RWPE2 (cell line): ENCODE measurements around the gene ZNF486.
A peak's percentile ranks its signal among the peaks of the same experiment; 100 is the strongest.
"Not testable (repeated sequence)": the region's sequence is repeated elsewhere in the genome, so short reads cannot be mapped to it uniquely, and the experiment has no call there.

Experiments used
- ATAC-seq: fragments of 200-7000 bp; cut with Tn5 transposase; 3 replicates; pipeline ENCODE4 v1.9.1; 2021; ENCODE audit warnings: low read depth
- DNase-seq: peaks from one replicate; pipeline ENCODE4 v3.0.0-alpha.2; 2020; ENCODE audit warnings: low spot score
- H3K27ac ChIP-seq: fragments of 450-650 bp; 2 replicates; pipeline ENCODE4 v1.5.1; 2017; ENCODE audit warnings: mild to moderate bottlenecking; ENCODE audit not compliant: poor library complexity, severe bottlenecking
- H3K27me3 ChIP-seq: fragments of 250-450 bp; sonication (Bioruptor Pico); 2 replicates; pipeline ENCODE4 v1.5.1; 2021; ENCODE audit warnings: mild to moderate bottlenecking, moderate library complexity; ENCODE audit not compliant: insufficient read depth, poor library complexity, severe bottlenecking
- H3K36me3 ChIP-seq: fragments of 250-450 bp; sonication (Bioruptor Pico); 2 replicates; pipeline ENCODE4 v1.5.1; 2020; ENCODE audit warnings: low read depth, mild to moderate bottlenecking, moderate library complexity
- H3K4me1 ChIP-seq: fragments of 250-450 bp; sonication (Bioruptor Pico); 2 replicates; pipeline ENCODE4 v1.5.1; 2021; ENCODE audit warnings: mild to moderate bottlenecking, moderate library complexity; ENCODE audit not compliant: insufficient read depth, poor library complexity, severe bottlenecking
- H3K4me3 ChIP-seq: fragments of 250-450 bp; sonication (Bioruptor Pico); 2 replicates; pipeline ENCODE4 v1.5.1; 2021; ENCODE audit warnings: mild to moderate bottlenecking, moderate library complexity; ENCODE audit not compliant: severe bottlenecking
- H3K9me3 ChIP-seq: fragments of 250-450 bp; sonication (Bioruptor Pico); 2 replicates; pipeline ENCODE4 v1.5.1; 2021; ENCODE audit warnings: mild to moderate bottlenecking, moderate library complexity; ENCODE audit not compliant: severe bottlenecking
- CTCF ChIP-seq: fragments of 450-650 bp; IDR thresholded peaks from one replicate; pipeline ENCODE4 v1.5.1; 2017; ENCODE audit warnings: mild to moderate bottlenecking, moderate library complexity; ENCODE audit not compliant: poor library complexity, severe bottlenecking

ZNF486 gene

DNA sequence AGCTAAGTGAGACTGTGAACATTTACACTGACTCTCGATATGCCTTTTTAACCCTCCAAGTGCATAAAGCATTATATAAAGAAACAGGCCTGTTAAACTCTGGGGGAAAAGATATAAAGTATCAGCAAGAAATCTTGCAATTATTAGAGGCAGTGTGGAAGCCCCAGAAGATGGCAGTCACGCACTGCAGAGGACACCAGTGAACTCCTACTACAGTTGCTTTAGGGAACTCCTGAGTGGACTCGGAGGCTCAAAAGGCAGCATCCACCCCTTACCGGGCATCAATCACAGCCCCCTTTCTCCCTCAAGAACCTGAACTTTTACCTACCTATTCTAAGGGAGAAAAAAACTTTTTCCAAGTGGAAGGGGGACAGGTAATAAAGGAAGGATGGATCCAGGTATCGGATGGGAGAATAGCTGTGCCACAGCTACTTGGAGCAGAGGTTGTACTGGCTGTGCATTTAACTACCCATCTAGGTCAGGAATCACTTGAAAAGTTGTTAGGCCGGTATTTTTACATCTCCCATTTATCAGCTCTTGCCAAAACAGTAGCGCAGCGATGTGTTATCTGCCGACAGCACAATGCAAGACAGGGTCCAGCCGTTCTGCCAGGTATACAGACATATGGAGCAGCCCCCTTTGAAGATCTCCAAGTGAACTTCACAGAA, 80.1 kb downstream of the ZNF486 start:
- H3K9me3 ChIP-seq: peaks cover 1% of the 10 kb centered on the region
- no peak for ATAC-seq
- DNase-seq: no peak
- no peak overlapping the region for H3K4me3 ChIP-seq
- peak; percentile 31 for TF ChIP-seq CTCF
- H3K27ac ChIP-seq: no peak overlapping the region
- no peaks in the 10 kb centered on the region for H3K4me1 ChIP-seq
- no peaks in the 10 kb centered on the region for H3K27me3 ChIP-seq
- no peaks in the 10 kb centered on the region for H3K36me3 ChIP-seq

GRCh38 chr19:20248258-20248657, 81.2 kb downstream of the ZNF486 start:
- not testable (repeated sequence) for H3K27me3 ChIP-seq, H3K4me1 ChIP-seq, ATAC-seq, H3K9me3 ChIP-seq, H3K27ac ChIP-seq, H3K36me3 ChIP-seq, H3K4me3 ChIP-seq, DNase-seq
